Measurements from ENCODE around the gene P3H1.
"Not testable (repeated sequence)": the region's sequence is repeated elsewhere in the genome, so short reads cannot be mapped to it uniquely, and the experiment has no call there.

Gene P3H1

GRCh38 chr1:42723511-42723910, 43.3 kb downstream of the P3H1 start:
- no peak for DNase-seq

GRCh38 chr1:42722403-42722802, 44.4 kb downstream of the P3H1 start:
- DNase-seq = not testable (repeated sequence)

GRCh38 chr1:42721926-42722325, 44.9 kb downstream of the P3H1 start:
- no peak for DNase-seq

GRCh38 chr1:42720868-42721267, 46.0 kb downstream of the P3H1 start:
- DNase-seq = no peak

- not testable (repeated sequence) for DNase-seq
These were observed 52.4 kb downstream of the P3H1 start for GRCh38 chr1:42714441-42714840.

GRCh38 chr1:42713293-42713692, 53.5 kb downstream of the P3H1 start:
- no peak for DNase-seq

- DNase-seq = not testable (repeated sequence)
These were observed 54.0 kb downstream of the P3H1 start for GRCh38 chr1:42712808-42713207.

GRCh38 chr1:42703888-42704464, 62.9 kb downstream of the P3H1 start:
- no peak for DNase-seq

GRCh38 chr1:42700006-42700405, 66.8 kb downstream of the P3H1 start:
- no peak for DNase-seq

- DNase-seq = no peak
These were observed 68.6 kb downstream of the P3H1 start for GRCh38 chr1:42698081-42698813.

Data from NCI-H524 treated with DMSO at 0.1 percent for 48 hours (cell line).